ENCODE data around the gene MYO7B. TPM values are rescaled to one million over a fixed set of nuclear protein-coding genes. Genes with fewer than 3 reads are reported as not detected.

Gene MYO7B
- total RNA-seq, 1 donor from 2014 or later: 0.02 TPM

- no peak overlapping the region for H3K4me3 Mint-ChIP-seq (ENCODE audit: unreplicated experiment)
- DNase-seq (ENCODE audit: low spot score): peak; percentile 51
- no peaks in the 10 kb centered on the region for H3K36me3 Mint-ChIP-seq (ENCODE audit: low read depth)
- no peak overlapping the region for H3K27ac Mint-ChIP-seq (ENCODE audit: unreplicated experiment)
- H3K27me3 Mint-ChIP-seq (ENCODE audit: low read depth): no peaks in the 10 kb centered on the region
- H3K4me1 Mint-ChIP-seq (ENCODE audit: low read depth): peaks cover 27% of the 10 kb centered on the region
- TF ChIP-seq CTCF (IDR thresholded peaks at IDR 0.05): no peak
- H3K9me3 Mint-ChIP-seq (ENCODE audit: low read depth): peaks cover 3% of the 10 kb centered on the region
Measured at GRCh38 chr2:127566139-127566417, 30.6 kb downstream of the MYO7B start.

GRCh38 chr2:127566576-127566975 lies 31.1 kb downstream of the MYO7B start:
- no peaks in the 10 kb centered on the region for H3K27me3 Mint-ChIP-seq (ENCODE audit: low read depth)
- H3K4me1 Mint-ChIP-seq (ENCODE audit: low read depth): peaks cover 29% of the 10 kb centered on the region
- peaks cover 3% of the 10 kb centered on the region for H3K9me3 Mint-ChIP-seq (ENCODE audit: low read depth)
- H3K4me3 Mint-ChIP-seq (ENCODE audit: unreplicated experiment): no peak overlapping the region
- no peak for TF ChIP-seq CTCF (IDR thresholded peaks at IDR 0.05)
- no peak overlapping the region for H3K27ac Mint-ChIP-seq (ENCODE audit: unreplicated experiment)
- H3K36me3 Mint-ChIP-seq (ENCODE audit: low read depth): no peaks in the 10 kb centered on the region
- peak; percentile 75 for DNase-seq (ENCODE audit: low spot score)

- peaks cover 33% of the 10 kb centered on the region for H3K4me1 Mint-ChIP-seq (ENCODE audit: low read depth)
- H3K36me3 Mint-ChIP-seq (ENCODE audit: low read depth): no peaks in the 10 kb centered on the region
- no peaks in the 10 kb centered on the region for H3K27me3 Mint-ChIP-seq (ENCODE audit: low read depth)
- DNase-seq (ENCODE audit: low spot score): peak; percentile 50
- H3K9me3 Mint-ChIP-seq (ENCODE audit: low read depth): peaks cover 3% of the 10 kb centered on the region
- no peak overlapping the region for H3K4me3 Mint-ChIP-seq (ENCODE audit: unreplicated experiment)
- H3K27ac Mint-ChIP-seq (ENCODE audit: unreplicated experiment): no peak overlapping the region
- TF ChIP-seq CTCF (IDR thresholded peaks at IDR 0.05): no peak
Measured at GRCh38 chr2:127567351-127567854, 31.9 kb downstream of the MYO7B start.

GRCh38 chr2:127568128-127568527 lies 32.6 kb downstream of the MYO7B start:
- Mint-ChIP-seq H3K36me3 (ENCODE audit: low read depth) (no peaks in the 10 kb centered on the region), H3K27ac (ENCODE audit: unreplicated experiment) (no peak overlapping the region), H3K27me3 (ENCODE audit: low read depth) (no peaks in the 10 kb centered on the region), H3K4me3 (ENCODE audit: unreplicated experiment) (no peak overlapping the region), H3K4me1 (ENCODE audit: low read depth) (peaks cover 38% of the 10 kb centered on the region), H3K9me3 (ENCODE audit: low read depth) (peaks cover under 1% of the 10 kb centered on the region)
- peak; percentile 72 for DNase-seq (ENCODE audit: low spot score)
- no peak for TF ChIP-seq CTCF (IDR thresholded peaks at IDR 0.05)

- TF ChIP-seq CTCF (IDR thresholded peaks at IDR 0.05): no peak
- Mint-ChIP-seq H3K36me3 (ENCODE audit: low read depth) (no peaks in the 10 kb centered on the region), H3K27me3 (ENCODE audit: low read depth) (no peaks in the 10 kb centered on the region), H3K27ac (ENCODE audit: unreplicated experiment) (no peak overlapping the region), H3K9me3 (ENCODE audit: low read depth) (no peaks in the 10 kb centered on the region), H3K4me1 (ENCODE audit: low read depth) (peaks cover 38% of the 10 kb centered on the region), H3K4me3 (ENCODE audit: unreplicated experiment) (no peak overlapping the region)
- peak; percentile 60 for DNase-seq (ENCODE audit: low spot score)
Measured at GRCh38 chr2:127569666-127570065, 34.2 kb downstream of the MYO7B start.

Data from chondrocyte (in vitro differentiated cells).